ENCODE results near the gene CYP4F3. TPM values are rescaled to one million over a fixed set of nuclear protein-coding genes. Genes with fewer than 3 reads are reported as not detected.

Gene CYP4F3
- total and polyA plus RNA-seq, 2 of the 13 experiments (the other 11 are each of a cell fraction or from before 2014, with no cell fraction given), result 17.8 to 22.8 TPM

GRCh38 chr19:15635016-15635805, 5.5 kb upstream of the CYP4F3 start:
- Histone ChIP-seq H3K27ac (ENCODE audit: extremely low read length, insufficient read depth, low read length) (no peak overlapping the region), H3K4me2 (ENCODE audit: low read depth, low read length) (no peak overlapping the region; the same call in 1 of the 2 replicates), H3K4me3 (replicated peaks in 1 of 3; ENCODE audit: insufficient read depth in 1 of 3, low read depth in 2 of 3, low read length in 3 of 3) (no peak overlapping the region; a peak in 1 of 6 replicates), H3K27me3 (ENCODE audit: control insufficient read depth in 1 of 2, insufficient read depth in 2 of 2, low read length in 2 of 2) (no peaks in the 10 kb centered on the region), H4K20me1 (ENCODE audit: insufficient read depth, low read length) (peaks cover 4% of the 10 kb centered on the region; the same call in 1 of the 2 replicates), H3K4me1 (ENCODE audit: insufficient read depth, low read length) (peaks cover 43% of the 10 kb centered on the region), H3K79me2 (ENCODE audit: insufficient read depth, low read length) (no peaks in the 10 kb centered on the region), H3K9me3 (ENCODE audit: low read length) (no peaks in the 10 kb centered on the region), H3K36me3 (replicated peaks in 1 of 2; ENCODE audit: control insufficient read depth in 1 of 2, insufficient read depth in 2 of 2, low read length in 2 of 2) (no peaks in the 10 kb centered on the region), H2AFZ (ENCODE audit: low read length) (no peak overlapping the region), H3K9ac (ENCODE audit: insufficient read depth, low read depth, low read length) (no peak overlapping the region)
- in situ Hi-C loops (cut with HindIII; ENCODE audit: extremely low pct_ligation_motif_present, low pct_unique_long_range_greater_than_20kb) (loop anchor here (25.0 kb wide), 1 partner anchor 527 kb away; the partner anchor contains the start of gene CIB3), intact Hi-C loops (cut with micrococcal nuclease; ENCODE audit: unreplicated experiment) (loop anchor here (10.0 kb wide), 1 partner anchor 550 kb away; the partner anchor contains the start of gene FAM32A)
- ChIA-PET POLR2A (interaction anchor here (1.1 to 2.1 kb wide), 4 partner anchors 9 to 202 kb away, joined by 3 to 6 read pairs (median 3); partner anchors contain the start of gene CYP4F12), CTCF (ENCODE audit: low intra/inter-chr PET ratio, low total read pairs) (no interaction called here)
- TF ChIP-seq FOSL2 (CRISPR knock-in tag; IDR thresholded peaks at IDR 0.05), result peak; percentile 64
- TF ChIP-seq, protein P1, sequence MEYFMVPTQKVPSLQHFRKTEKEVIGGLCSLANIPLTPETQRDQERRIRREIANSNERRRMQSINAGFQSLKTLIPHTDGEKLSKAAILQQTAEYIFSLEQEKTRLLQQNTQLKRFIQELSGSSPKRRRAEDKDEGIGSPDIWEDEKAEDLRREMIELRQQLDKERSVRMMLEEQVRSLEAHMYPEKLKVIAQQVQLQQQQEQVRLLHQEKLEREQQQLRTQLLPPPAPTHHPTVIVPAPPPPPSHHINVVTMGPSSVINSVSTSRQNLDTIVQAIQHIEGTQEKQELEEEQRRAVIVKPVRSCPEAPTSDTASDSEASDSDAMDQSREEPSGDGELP (IDR thresholded peaks at IDR 0.05; ENCODE audit: borderline replicate concordance, low read depth), result peak; percentile 72; the same call in 1 of the 2 replicates
- TF ChIP-seq FOXA1 (IDR thresholded peaks at IDR 0.05), result no peak
- peak; percentile 81 for TF ChIP-seq FOXA1 (CRISPR knock-in tag; IDR thresholded peaks at IDR 0.05)
- peak; percentile 20; the same call in 1 of the 2 replicates for TF ChIP-seq MAFF (IDR thresholded peaks at IDR 0.05; ENCODE audit: low read depth, low read length)
- TF ChIP-seq FOXA3 (CRISPR knock-in tag; IDR thresholded peaks at IDR 0.05), result peak; percentile 45; the same call in 1 of the 2 replicates
- 0 out of 4 replicates have a peak, but pooled peaks of 1 of the 2 experiments have one; percentile 22 for TF ChIP-seq MAFK (conservative IDR thresholded peaks at IDR 0.05 in 1 of 2, IDR thresholded peaks at IDR 0.05 in 1 of 2; ENCODE audit: low read length in 2 of 2)
- TF ChIP-seq DNMT3B (CRISPR knock-in tag; conservative IDR thresholded peaks at IDR 0.05), result no peak
- peak; percentile 33; the same call in 1 of the 2 replicates for TF ChIP-seq CEBPB (IDR thresholded peaks at IDR 0.05; ENCODE audit: borderline replicate concordance, low read depth, low read length)
- TF ChIP-seq TOPORS (CRISPR knock-in tag; IDR thresholded peaks at IDR 0.05), result no peak
- no peak for TF ChIP-seq ATF1 (CRISPR knock-in tag; IDR thresholded peaks at IDR 0.05)
- TF ChIP-seq ZNF644 (CRISPR knock-in tag; IDR thresholded peaks at IDR 0.05; ENCODE audit: low read depth), result 0 out of 2 replicates have a peak, but pooled peaks have one; percentile 37
- peak; percentile 57 for ATAC-seq
- peak; percentile 30 for FAIRE-seq
- BruUV-seq (replicated peaks), result no TSS peak
- peak; percentile 35 for DNase-seq (ENCODE audit: low spot score)
- 8% methylated on average over 2 of the region's 2 CpGs for WGBS (ENCODE audit: low lambda C conversion rate)

Data from HepG2 (cell line).